Measurements from ENCODE around the gene TSC22D4. TPM values are rescaled to one million over a fixed set of nuclear protein-coding genes. Genes with fewer than 3 reads are reported as not detected.

Gene TSC22D4
- total RNA-seq, 4 donors from 2014 or later = 29.2 to 65.0 (median 33.7) TPM

DNA sequence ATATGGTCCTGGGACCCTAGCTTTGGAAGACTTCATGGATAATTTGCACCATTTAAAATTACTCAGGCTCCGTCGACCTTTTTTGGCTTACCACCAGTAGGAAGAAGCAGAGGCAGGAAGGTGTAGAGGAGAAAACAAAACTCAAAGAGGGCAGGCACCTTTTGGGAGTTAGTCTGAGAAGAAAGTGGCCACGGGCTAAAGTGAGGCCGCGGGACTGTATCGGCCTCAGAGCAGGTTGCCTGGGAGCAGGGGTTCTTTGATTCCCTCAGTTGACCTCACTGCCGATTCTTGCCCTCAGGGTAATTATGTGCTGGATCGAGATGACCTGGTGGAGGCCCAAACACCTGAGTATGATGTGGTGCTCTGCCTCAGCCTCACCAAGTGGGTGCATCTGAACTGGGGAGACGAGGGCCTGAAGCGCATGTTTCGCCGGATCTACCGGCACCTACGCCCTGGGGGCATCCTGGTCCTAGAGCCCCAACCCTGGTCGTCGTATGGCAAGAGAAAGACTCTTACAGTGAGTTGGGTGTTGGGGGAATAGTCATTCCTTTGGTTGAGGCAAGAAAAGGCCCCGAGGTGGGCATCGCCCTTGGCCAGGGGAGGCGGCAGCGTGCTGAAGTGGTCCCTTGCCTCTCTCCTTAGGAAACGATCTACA is 46.3 kb downstream of the TSC22D4 start:
- Histone ChIP-seq H3K36me3 (peaks cover 17 to 42% (median 17%) of the 10 kb centered on the region in 3 donors), H3K4me3 (peak overlapping the region in 1 of 4 donors; percentile 16), H3K4me1 (peaks cover 27 to 69% (median 39%) of the 10 kb centered on the region in 3 donors), H3K9me3 (no peaks in the 10 kb centered on the region), H3K27me3 (no peaks in the 10 kb centered on the region), H3K27ac (peak overlapping the region; percentile 7 to 43 (median 29))
- 65 to 75% methylated on average over 13 to 21 of the region's 21 CpGs for whole genome bisulfite sequencing, 2 donors
- TF ChIP-seq POLR2A (IDR thresholded peaks at IDR 0.05) = no peak
- TF ChIP-seq, protein P1, sequence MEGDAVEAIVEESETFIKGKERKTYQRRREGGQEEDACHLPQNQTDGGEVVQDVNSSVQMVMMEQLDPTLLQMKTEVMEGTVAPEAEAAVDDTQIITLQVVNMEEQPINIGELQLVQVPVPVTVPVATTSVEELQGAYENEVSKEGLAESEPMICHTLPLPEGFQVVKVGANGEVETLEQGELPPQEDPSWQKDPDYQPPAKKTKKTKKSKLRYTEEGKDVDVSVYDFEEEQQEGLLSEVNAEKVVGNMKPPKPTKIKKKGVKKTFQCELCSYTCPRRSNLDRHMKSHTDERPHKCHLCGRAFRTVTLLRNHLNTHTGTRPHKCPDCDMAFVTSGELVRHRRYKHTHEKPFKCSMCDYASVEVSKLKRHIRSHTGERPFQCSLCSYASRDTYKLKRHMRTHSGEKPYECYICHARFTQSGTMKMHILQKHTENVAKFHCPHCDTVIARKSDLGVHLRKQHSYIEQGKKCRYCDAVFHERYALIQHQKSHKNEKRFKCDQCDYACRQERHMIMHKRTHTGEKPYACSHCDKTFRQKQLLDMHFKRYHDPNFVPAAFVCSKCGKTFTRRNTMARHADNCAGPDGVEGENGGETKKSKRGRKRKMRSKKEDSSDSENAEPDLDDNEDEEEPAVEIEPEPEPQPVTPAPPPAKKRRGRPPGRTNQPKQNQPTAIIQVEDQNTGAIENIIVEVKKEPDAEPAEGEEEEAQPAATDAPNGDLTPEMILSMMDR (IDR thresholded peaks at IDR 0.05) = no peak
- intact Hi-C loops (cut with DNase I) = no loop called here
- no peak for DNase-seq

DNA sequence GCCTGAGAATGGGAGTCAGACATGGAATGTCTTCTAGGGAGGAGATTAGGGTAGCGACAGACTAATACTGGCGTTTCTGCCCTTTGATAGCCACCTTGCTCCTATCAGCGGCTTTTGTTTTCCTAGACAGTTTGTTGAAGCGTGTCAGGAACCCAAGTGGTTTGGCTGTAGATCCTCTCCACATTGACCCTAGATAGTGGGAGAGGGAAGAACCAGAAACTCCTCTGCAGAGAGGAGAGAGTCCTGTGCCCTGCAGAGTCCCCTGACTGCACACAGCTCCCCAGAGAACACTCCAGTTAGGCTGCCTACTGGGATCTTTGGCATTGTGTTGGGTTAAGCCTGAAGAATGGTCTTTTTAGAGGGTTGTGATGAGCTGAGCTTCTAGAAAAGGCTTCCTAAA is 47.0 kb downstream of the TSC22D4 start:
- Histone ChIP-seq H3K27ac (peak overlapping the region; percentile 7 to 43 (median 29)), H3K36me3 (peaks cover 17 to 42% (median 17%) of the 10 kb centered on the region in 3 donors), H3K9me3 (no peaks in the 10 kb centered on the region), H3K27me3 (no peaks in the 10 kb centered on the region), H3K4me1 (peaks cover 28 to 72% (median 42%) of the 10 kb centered on the region in 3 donors), H3K4me3 (peak overlapping the region in 1 of 4 donors; percentile 16)
- 72 to 74% methylated on average over 4 of the region's 4 CpGs for whole genome bisulfite sequencing, 2 donors
- intact Hi-C loops (cut with DNase I) = no loop called here
- TF ChIP-seq POLR2A (IDR thresholded peaks at IDR 0.05) = no peak
- TF ChIP-seq, protein P1 (IDR thresholded peaks at IDR 0.05) = no peak
- DNase-seq = no peak

DNA sequence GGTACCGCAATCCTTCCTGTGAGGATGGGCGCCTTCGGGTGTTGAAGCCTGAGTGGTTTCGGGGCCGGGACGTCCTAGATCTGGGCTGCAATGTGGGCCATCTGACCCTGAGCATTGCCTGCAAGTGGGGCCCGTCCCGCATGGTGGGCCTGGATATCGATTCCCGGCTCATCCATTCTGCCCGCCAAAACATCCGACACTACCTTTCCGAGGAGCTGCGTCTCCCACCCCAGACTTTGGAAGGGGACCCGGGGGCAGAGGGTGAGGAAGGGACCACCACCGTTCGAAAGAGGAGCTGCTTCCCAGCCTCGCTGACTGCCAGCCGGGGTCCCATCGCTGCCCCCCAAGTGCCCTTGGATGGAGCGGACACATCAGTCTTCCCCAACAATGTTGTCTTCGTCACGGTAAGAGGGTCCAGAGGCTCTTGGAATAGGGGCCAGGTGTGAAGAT is 47.7 kb downstream of the TSC22D4 start:
- no peak for DNase-seq
- Histone ChIP-seq H3K27me3 (no peaks in the 10 kb centered on the region), H3K4me1 (peaks cover 28 to 68% (median 42%) of the 10 kb centered on the region in 3 donors), H3K36me3 (peaks cover 17 to 42% (median 17%) of the 10 kb centered on the region in 3 donors), H3K9me3 (no peaks in the 10 kb centered on the region), H3K27ac (peak overlapping the region; percentile 98 to 100 (median 100)), H3K4me3 (peak overlapping the region in 2 of 4 donors; percentile 85 to 90)
- no peak for TF ChIP-seq POLR2A (IDR thresholded peaks at IDR 0.05)
- TF ChIP-seq, protein P1 (IDR thresholded peaks at IDR 0.05) = no peak
- 83 to 90% methylated on average over 14 to 16 of the region's 23 CpGs for WGBS, 2 donors
- intact Hi-C loops (cut with DNase I) = no loop called here

DNA sequence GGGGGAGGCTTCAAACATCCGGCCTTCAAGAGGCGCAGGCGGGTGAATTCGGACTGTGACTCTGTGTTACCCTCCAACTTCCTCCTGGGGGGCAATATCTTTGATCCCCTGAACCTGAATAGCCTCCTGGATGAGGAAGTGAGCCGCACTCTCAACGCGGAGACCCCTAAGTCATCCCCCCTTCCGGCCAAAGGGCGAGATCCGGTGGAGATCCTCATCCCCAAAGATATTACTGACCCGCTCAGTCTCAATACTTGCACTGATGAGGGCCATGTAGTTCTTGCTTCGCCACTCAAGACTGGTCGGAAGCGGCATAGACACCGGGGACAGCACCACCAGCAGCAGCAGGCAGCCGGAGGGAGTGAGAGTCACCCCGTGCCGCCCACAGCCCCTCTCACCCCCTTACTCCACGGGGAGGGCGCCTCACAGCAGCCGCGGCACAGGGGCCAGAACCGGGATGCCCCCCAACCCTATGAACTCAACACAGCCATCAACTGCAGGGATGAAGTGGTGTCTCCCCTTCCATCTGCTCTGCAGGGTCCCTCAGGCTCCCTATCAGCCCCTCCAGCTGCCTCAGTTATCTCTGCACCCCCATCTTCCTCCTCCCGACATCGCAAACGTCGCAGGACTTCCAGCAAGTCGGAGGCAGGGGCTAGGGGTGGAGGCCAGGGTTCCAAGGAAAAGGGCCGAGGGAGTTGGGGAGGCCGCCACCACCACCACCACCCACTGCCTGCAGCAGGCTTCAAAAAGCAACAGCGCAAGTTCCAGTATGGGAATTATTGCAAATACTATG is 48.3 kb downstream of the TSC22D4 start:
- Histone ChIP-seq H3K9me3 (no peaks in the 10 kb centered on the region), H3K27me3 (no peaks in the 10 kb centered on the region), H3K27ac (peak overlapping the region; percentile 98 to 100 (median 100)), H3K4me3 (peak overlapping the region; percentile 85 to 97 (median 88)), H3K36me3 (peaks cover 17 to 42% (median 17%) of the 10 kb centered on the region in 3 donors), H3K4me1 (peaks cover 28 to 67% (median 42%) of the 10 kb centered on the region in 3 donors)
- TF ChIP-seq, protein P1 (IDR thresholded peaks at IDR 0.05) = no peak
- no peak for TF ChIP-seq POLR2A (IDR thresholded peaks at IDR 0.05)
- no peak for DNase-seq
- intact Hi-C loops (cut with DNase I) = no loop called here
- 7 to 47% methylated on average over 3 to 7 of the region's 31 CpGs for WGBS, 2 donors

Data from esophagus squamous epithelium (tissue), 5 donors.